HK-2 (cell line): ENCODE measurements around the gene MEN1.

Experiments used
- DNase-seq: peaks from one replicate; pipeline ENCODE4 v3.0.0-alpha.2; 2018; ENCODE audit not compliant: unreplicated experiment

MEN1 gene

DNA sequence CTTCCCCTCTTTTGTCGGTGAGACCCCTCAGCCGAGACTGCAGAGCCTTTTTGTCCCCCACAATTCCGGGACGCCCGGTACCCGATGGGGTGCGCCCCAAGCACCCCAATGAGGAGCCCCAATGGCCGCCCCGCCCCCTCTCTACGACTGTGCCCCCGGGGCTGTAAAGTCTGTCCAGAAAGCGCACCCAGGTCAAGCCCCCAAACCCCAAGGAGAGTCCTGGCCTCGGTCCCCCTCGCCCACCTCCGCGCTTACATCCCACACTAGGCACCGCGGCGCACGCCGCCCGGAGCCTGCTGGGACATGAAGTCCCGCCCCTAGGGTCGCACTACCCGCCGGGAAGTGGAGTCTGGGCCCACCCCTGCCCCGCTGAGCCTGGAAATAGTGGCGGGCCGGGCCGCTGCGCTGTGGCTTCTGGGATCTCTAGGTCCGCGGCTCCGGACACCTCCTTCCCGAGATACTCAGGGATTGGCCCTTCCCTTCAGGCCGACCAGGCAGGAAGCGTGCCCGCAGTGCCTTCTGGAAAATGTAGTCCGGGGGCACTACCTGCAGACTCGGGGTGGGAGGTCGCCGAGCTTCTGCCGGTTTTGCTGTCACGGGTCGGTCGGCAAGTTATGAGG is at the start of gene MEN1:
Gene MEN1, minus strand, starts transcription at position 281 of the 620 bp plus-strand sequence. CDS start 442 bp downstream, outside the sequence.
- peak; percentile 89 for DNase-seq

DNA sequence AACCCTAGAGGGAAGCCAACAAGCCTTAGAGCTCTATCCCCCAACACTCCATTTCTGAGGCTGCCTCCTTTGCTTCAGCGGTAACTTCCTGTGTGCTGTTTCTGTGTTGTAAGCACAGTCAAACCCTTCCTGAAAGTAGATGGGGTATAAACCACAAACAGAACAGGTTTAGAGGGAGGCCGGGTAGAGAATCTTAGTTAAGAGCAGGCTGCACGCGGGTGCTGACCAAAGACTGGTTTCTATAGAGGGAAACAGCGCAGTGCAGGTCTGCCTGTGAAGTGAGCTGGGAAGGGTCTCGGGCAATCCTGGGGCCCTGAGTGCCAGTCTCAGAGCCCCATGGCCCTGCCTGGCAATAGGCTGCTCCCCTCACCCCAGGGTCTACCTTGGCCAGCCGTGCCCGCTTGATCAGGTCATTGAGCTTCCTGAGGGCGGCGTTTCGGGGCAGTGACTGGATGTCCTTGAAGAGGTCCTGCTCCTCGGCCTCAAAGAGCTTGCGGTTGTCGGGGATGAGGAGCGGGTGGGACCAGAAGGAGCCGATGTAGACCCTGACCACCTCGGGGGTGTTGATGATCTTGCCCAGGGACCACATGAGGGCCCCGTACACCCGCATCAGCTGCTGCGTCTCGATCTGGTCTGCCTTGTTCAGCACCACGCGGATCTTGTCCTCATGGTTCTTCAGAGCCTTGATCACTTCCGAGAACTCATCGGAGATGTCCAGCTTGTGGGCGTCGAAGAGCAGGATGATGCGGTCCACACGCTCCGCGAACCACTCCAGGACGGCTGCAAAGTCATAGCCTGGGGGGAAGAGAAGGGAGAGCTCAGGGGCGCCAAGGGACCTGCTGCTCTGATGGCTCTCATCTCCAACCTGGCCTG is 49.4 kb upstream of the MEN1 start:
- DNase-seq = no peak

DNA sequence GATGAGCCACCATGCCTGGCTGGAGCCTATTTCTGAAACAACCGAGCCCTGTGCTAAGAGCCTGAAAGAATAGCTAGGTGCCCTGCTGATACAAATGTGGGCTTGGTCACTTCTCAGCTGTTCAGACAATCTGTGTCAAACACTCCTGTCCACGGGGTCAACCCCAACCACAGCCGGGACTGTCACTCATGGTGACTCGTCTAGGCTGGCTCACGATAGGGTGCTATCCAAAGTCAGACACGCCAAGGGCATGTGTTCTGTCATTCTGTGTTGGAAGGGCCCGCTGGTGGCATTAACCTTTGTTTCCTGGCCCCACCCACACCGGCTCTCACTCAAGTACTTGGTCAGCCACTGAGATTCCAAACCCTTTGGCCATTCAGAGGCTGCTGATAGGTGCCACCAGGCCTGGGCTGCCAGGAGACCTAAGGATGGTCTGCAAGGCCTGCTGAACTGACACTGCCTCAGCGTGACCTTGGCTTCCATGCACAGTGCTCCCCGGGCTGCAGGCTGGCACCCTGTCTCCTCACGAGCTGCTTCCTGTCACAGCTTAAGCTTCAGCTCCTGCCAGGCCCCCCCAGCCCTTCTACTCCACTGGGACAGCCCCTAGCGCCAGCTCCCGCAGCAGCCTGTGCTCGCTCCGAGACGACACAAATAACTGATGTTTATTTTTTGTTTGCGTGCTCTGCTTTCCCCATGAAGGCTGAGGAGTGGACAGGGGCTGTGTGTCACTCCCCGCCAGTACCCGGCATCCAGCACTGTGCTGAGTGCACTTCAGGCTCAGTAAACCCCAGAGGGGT is 48.3 kb upstream of the MEN1 start:
- DNase-seq = no peak

DNA sequence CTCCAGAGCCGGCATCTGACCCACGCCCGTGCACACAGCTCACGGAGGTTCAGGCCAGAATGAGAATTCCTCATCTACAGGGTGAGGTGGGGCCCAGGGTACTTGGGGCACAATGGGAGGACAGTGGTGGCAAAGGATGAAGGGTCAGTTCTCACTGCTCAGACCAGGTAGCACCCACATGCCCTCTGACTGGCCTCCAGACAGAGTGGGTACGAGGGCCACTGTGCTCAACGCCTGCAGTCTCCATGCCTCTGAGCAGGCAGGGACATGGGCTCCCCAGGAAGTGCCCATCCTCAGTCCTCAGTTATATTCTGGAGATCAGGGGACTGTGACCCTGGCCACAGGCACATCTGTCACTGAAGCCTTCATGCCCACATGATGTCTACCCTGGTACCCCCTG is 47.1 kb upstream of the MEN1 start:
- DNase-seq = no peak

DNA sequence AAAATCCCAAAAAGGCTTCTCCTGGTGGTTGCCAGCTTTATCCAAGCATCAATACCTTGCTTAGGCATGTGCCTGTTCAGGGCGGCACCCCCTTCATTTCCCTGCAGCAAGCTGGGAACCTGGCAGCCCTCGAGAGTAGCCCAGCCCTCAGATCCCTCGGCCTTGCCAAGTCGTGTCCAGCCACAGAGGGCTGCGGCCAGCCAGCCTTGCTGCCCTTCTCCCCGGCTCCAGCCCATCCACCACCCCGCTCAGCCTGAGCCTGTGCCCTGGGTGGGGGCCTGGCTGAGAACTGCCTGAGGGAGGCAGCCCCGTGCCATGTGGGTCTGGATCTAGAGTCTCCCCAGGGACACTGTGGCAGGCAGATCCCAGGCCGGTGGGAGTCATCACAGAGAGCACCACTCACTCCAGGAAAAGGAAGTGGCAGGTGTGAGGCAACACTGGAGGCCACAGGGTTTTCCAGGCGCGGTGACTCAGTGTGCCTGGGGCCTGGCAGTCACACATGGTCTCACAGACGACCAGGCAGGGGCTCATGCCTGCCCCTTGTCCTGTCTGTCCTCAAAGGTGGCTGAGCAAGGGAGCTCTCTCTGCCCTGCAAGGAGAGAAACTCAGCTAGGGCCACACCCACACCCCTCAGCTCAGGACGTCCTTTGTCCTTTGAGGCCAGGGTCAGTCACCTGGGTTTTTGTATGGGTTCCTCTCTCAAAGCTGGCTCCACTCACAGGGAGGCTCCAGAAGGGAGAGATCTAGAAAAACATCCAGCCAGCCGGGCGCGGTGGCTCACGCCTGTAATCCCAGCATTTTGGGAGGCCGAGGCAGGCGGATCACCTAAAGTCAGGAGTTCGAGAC is 46.3 kb upstream of the MEN1 start:
- DNase-seq = peak; percentile 86

DNA sequence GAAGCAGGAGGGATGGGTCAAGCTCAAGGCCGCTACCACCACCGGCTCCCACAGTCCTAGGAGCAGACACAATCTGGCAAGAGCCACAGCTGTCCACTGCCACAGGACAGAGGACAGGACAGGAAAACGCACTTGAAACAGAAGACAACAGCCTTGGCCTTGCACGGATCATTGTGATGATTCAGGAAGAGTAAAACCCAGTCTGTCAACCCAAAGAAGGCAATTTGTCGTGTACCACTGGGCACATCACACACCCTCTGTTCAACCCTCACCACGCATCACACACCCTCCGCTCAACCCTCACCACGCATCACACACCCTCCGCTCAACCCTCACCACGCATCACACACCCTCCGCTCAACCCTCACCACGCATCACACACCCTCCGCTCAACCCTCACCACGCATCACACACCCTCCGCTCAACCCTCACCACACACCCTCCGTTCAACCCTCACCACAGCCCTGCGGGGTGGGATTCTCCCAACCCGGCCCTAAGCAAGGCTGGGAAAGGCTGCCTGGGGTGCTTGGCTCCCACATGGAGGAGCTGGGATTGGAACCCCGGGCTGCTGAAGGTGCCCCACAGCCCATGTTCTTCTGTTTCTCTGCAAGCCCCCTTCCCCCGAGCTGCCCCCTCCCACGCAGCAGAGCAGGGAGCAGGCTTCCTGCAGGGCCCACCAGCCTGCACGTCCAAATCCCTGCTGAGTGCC is 45.4 kb upstream of the MEN1 start:
- DNase-seq = no peak

DNA sequence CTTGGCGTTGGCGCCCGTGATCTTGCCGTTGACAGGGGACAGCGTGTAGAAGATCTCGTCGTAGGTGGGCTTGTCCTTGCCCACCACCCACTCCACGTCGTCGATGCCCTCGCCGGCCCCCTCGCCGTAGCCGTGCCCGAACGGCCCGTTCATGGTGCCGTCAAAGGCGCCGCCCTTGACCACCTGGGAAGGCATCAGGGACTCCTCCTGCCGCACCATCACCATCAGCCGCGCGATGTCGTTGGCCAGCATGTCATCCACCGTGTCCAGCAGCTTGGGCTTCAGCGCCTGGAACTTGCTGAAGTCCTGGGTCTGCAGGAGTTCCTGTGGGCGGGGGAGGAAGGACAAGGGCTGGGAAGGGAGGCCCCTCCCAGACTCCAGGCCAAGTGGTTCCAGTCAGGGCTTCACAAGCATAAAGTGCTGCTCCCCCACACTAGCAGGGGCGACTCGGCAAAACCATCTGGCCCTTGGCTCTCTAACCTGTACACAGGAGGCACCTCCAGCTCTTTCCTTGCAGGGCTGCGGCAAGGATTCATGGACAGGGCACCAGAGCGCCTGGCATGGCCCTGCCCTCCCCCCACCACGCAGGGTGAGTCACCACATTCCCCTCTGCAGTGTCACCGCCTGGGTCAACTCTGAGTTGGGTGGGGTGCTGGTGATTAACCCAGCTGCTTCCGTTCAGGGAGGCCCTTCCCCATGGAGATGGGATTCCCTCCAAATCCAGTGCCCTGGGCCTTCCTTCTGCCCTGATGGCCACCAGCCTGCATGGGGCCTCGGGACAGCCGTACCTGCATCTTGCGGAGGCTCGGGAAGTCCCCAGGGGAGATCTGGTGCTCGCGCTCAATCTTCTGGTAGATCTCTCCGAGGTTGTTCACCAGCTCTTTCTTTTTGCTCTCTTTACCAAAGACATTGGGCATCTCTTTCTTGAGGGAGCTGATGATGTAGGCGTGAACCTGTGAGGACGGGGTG is 44.5 kb upstream of the MEN1 start:
- peak; percentile 89 for DNase-seq

DNA sequence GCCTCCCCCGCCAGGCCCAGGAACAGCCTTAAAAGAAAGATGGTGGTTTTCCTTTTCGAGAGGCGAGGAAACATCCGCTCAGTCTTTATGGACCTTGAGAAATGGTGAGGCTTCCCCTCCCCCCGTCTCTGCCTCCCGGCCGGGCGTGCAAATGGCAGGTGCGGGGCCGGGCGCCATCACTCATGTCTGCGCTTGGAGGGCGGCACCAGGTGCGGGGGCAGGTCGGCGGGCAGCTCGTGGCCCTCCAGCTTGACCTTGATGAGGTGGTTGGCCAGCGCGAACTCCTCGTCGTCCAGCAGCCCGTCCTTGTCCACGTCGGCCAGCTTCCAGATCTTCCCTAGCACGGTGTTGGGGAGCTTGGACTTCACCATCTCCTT is 43.8 kb upstream of the MEN1 start:
- DNase-seq = no peak

DNA sequence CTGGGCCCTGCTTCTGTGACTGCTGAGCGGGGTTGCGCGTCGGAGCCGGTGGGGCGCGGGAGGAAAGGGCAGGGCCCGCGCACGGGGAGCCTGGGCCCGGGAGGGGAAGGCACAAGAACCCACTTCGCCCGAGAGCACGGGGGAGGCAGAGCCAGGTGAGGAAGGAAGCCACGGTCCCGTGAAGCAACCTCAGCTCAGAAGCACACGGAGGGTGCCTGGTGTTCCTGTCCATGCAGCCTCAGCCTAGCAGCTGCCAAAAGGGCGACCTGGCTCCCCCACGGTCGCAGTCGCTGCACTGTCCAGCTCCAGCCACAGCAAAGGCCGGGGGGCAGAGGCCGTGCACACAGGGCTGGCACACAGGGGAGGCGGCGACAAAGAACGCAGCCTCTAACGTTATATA is 43.4 kb upstream of the MEN1 start:
- no peak for DNase-seq

DNA sequence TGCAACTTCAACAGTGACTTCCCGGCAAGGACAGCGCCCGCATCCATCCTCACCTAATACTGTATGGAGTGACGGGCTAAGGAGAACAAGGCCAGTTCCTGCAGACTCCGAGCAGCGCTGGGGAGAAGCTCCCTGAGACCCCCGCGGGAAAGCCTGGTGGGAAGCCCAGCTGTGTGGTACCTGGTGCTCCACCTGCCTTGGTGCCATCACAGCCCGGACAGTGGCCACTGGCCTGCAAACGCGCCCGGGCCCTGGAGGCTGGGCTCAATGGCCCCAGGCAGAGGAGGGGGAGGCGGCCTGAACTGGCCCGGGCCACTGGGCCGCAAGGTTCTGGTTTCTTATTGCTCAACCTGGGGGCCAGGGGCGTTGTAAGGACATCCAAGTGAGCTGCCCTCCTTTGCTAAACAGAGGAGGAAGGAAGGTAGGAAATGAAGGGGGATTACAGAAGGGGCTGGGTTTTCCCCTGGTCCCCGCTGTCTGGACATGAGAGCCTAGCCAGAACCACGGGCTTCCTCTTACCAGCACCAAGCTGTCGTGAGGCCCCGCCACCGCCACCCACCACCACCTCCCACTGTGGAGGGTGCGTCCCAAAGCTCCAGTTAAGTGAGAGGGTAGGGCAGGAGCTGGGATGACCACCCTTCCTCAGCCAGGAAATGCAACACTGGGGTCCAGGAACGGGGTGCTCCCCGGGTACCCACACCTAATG is 42.6 kb upstream of the MEN1 start:
- no peak for DNase-seq

DNA sequence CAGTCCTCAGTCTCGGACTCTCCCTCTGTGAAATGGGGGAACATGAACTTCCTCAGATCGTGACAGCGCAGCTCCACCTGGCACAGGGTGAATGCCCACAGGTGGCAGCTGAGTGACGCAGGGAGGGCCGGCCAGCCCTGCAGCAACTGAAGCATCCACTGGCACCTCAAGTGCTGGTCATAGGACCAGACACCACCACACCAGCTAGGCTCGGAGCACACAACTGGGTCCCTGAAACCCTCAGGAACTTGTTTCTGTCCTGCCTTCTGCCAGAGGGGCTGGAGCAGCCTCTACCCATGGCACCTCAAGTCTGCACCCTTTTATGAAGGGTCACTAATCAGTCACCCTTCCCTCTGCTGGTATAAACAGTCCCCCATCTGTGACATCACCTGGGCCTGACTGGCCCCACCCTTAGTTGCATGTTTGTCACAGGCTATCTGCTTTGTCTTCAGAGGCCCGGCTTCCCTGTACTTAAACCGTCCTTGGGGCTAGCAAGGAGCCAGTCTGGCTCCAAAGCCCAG is 41.5 kb upstream of the MEN1 start:
- no peak for DNase-seq

DNA sequence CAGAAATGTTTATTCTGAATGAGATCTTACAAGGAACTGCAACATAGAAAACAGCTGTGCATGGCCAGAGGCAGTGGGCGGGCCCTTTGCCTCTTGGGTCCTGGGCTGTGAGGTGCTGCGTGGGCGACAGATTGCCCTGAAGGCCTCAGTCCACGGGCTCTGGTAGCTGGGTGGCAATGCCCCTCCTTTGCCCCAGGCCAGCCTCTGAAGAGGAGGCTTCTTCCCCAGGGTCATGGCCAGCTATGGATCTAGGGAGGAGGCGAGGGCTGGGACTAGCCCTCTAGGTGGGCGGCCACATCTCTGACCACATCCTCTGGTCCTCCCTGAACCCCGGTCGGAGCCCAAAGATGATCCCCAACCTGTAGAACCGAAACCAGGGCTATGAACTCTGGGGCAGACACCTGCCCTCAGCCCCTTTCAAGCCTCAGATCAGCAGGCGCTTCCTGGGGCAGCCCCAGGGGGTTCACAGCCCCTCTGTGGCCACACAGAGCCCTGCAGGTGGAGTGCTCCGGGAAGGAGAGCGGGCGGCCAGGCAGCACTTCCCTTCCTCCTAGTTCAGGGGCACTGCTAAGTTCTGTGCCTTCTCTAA is 40.7 kb upstream of the MEN1 start:
- DNase-seq = no peak

DNA sequence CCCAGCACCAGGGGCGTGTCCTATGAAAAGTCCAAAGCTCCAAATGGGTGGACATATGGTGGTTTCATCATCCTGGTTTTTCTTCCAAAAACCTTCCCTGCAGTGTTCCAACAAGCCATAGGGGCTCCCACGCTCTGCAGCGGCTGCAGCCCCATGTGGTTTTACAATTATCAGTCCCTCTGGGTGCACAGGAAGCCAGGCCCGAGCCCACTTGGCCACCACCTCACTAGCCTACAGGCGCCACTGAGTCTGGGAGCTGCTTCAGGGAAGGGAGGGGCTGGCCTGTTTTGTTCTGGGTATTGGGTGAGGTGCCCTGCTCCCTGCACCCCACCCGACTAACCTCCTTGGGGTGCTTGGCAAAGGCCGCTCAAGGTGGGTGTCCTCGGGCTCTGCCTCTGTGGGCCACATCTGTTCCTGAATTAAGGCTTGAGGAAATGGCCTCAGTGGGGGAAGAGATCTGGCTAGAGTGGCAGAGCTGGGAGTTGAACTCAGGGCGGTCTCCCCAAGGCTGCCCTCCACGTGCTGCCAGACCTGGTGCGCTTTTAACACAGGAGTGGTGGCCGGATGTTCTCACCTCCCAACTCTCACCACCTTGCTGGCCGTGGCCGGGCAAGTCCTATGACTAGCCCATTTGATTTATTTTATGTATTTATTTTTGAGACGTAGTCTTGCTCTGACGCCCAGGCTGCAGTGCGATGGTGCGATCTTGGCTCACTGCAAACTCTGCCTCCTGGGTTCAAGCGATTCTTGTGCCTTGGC is 39.4 kb upstream of the MEN1 start:
- no peak for DNase-seq

DNA sequence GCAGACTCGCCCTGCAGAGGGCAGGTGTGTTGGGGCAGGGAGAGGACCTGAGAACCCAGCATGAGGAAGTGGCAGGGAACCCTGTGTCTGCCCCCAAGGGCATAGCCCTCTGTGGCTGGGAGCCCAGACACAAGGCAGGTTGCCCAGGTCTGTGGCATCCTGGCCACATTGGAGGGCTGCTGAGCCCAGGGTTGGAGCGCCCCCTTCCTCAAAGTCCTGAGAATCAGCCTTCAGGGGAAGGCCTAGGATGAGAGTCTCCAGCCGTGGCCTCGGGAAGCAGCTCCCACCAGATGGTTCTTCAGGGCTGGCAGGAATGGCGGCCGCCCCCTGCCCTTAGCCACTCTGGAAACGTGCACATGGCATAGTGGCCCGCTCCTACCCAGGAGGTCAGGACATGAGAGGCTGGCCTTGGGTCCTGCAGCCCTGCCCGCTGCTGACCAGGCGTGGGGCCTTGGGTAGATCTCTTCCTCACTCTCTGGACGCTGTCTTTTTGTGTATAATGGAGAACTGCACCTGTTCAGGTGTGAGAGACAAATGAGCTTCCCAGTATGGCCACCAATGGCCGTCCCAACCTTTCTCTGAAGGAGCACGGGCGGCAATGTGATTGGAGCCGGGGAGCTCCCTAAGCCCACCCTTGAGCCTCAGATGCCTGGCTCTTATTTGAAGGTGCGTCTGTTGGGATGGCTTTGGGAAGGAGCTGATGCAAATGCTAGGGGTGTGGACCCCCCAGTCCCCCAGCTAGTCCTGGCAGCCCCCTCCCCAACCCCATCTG is 38.7 kb upstream of the MEN1 start:
- no peak for DNase-seq

DNA sequence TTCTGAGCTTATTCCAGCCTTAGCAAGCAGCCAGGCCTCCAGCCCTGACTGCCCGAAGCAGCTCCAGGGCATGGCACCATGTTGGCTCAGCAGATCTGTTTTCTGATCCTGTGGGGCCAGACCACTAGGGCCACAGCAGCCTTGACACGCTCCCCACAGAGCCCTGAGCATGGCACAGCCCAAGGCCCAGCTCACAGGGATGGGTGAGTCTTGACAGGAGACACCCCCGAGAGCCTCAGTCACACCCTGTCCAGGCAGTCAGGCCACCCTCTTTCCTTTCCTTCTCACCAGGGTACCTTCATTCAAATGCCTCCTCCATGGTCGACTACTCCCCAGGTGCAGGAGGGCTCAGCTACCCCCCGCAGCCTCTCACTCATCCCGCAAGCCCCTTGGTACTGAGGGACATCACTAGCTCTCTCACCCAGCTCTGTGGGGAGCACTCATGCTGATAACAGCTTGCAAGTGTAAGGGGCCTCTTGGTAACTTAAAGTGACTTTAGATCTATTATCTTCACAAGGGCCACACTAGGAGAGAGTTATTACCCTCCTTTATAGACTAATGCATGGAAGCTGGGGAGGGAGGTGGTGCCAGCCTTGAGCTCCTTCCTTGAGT is 38.0 kb upstream of the MEN1 start:
- no peak for DNase-seq

DNA sequence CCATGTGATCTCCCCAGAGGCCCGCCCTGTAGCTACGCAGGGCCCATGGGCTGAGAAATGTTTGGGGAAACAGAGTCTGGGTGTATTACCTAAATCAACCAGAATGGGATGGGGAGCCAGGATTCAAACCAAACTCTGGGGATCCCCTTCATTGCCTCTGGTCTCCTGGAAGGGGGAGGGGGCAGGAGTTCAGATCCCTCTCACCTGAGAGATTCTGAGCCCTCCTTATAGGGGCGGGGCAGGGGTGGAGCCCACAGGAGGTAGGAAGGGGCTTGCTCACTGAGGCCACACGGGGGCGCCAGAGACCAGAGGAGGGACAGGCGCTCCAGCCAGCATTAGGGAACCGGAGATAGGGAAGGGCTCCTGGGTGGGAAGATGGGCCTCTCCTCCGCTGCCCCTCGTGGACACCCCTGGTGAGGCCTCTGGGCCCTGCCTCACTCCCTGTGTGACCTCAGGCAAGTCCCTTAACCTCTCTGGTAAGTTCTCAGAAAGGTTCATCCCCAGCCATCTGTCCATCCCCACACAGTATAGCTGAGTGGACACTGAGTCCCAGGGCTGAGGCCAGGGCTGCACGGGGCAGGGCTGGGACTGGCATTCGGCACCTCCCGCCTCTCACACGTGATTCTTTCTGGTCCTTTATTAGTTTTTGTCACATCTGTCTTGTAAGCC is 36.8 kb upstream of the MEN1 start:
- peak; percentile 88 for DNase-seq
